HL-60/S4 (cell line): ENCODE data around the gene BNIP5.

Source experiments
- in situ Hi-C: fragments of 300-500 bp; cut with MboI; formaldehyde crosslinking; loops from 2 replicates; pipeline ENCODE4 v1.14.3; 2022; ENCODE audit warnings: low sequenced_read_pairs

Gene BNIP5

DNA sequence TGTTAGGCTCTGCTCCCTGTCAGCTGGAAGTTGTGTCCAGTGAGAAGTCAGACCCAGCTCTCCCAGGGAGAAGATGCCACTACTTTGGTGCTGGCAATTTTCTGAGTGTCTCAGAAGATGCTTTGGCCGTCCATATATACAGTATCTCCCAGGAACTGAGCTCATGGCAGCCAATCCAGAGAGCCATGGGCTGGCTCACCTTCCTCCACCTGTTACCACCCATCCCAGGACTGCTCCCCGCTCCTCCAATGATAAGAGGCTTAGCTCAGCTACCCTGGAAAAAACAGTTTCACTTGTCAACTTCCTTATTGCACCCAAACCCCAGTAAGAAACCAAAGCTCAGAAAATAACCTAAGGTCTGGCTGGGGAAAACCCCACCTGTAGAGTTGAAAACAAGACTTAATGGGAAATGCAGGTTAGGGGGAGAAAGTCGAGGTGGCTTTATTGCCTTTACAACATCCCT, at the start of gene BNIP5:
TSS of gene BNIP5 (minus strand) at position 110 of the 463 bp plus-strand sequence. CDS start 6,198 bp downstream, outside the sequence.
- in situ Hi-C loops: no loop called here

DNA sequence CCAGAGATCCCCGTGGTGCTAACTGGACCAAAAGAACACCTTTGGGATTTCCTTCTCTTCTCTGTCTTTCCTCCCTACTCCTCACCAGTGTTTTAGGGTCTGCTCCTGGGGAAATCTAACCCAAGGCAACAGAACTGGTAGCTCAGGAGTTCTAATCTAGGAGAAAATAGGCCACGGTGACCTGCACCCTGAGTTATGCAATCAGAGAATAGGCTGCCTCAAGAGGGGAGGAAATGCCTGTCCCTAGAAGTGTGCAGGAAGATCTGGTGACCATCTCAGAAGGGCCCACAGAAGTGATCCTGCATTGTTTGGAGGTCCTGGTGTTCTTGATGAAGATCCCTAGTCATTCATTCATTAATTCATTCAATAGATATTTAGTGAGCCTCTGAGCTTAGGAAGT, 47.4 kb upstream of the BNIP5 start:
- in situ Hi-C loops: no loop called here

DNA sequence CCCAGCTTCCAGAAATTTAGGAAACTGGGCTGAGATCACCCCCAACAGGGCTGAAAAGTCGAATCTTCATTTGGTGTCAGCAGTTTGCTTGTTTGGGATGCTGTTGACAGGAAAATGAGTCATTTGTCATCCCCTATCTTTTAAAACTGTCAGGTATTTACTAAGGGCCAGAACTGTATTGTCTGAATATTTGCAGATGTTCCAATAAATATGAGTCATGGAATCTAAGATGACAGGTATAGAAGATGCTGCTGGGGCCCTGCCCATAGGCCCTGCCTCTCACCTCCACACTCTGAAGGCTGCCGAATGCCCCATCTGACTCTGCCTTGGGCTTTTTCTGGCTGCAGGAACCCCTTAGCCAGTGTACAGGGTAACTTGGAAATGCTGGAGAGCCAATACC, 46.9 kb upstream of the BNIP5 start:
- in situ Hi-C loops: no loop called here

DNA sequence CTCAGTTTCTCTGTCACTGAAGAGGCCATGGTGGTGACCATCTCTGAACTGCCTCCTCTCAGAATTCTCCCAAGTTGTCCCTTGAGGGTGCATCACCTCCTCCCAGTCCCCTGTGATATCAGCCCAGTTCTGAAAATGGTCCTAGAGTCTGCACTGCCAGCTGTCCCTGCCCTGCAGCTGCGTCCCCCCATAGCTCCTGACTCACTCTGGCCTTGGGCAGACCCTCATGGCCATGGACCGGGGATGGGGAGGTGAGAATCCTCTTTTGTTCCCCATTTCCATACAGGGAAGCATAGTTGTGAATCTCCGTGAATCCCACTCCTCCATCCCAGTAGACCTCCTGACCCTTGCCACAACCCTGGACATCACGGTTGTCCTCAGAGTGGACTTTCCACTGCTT, 46.3 kb upstream of the BNIP5 start:
- in situ Hi-C loops: no loop called here

DNA sequence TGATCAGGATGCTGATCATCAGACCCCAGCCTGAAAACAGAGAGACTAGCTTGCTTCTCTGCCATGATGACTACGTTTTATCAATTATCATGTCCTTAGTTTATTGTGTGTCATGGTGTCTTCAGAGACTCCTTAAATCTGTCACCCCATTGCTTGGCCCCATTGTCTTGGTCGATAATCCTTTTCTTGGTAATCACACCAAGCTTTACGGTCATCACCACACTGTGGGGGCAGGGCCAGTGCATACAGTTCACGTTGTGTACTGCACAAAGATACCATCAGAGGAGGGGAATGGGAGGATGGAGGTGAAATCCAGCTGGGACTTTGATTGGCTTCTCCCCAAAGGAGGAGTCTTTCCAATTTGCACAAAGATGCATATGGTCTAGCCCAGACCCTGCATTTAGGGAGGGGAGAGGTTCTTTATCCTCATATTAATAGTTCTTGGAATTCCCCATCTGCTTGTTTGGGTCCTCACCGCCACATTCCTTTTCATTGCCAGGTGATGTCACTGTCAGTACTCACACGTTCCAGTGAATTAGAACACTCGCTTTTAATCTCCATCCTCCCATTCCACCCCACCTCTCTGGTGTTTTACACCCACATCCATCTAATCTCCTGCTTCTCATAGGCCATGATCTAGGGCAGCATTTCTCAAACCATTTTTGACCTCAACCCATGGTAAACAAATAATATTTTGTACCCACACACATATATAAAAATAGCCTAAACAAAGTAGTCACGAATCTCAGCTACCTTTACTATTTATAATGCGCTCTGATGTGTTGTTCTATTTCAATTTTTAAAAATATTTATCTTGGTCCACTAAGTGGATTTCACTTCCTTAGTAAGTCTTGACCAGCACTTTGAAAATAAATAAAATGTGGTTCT, 45.1 kb upstream of the BNIP5 start:
- in situ Hi-C loops: no loop called here

DNA sequence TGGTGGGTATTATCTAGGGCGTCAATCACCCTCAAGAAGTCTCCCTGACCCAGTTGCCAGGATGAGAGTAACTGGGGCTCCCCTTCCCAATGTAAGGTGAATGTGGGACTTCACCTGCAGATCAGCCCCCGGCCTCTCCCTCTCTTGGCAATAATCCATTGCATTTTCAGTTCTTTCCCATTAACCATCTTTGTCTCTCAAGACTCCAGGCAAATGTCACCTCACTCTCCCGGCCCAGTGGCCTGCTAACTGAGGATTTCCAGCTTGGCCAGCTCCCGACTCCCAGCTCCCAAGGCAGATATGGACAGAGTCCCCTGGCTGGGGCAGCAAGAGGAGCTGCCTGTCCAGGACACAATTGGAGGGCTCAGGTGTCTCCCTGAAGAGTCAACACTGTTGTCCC, 43.5 kb upstream of the BNIP5 start:
- in situ Hi-C loops: no loop called here

GRCh38 chr6:36378936-36379335, 42.2 kb upstream of the BNIP5 start:
- in situ Hi-C loops: no loop called here

DNA sequence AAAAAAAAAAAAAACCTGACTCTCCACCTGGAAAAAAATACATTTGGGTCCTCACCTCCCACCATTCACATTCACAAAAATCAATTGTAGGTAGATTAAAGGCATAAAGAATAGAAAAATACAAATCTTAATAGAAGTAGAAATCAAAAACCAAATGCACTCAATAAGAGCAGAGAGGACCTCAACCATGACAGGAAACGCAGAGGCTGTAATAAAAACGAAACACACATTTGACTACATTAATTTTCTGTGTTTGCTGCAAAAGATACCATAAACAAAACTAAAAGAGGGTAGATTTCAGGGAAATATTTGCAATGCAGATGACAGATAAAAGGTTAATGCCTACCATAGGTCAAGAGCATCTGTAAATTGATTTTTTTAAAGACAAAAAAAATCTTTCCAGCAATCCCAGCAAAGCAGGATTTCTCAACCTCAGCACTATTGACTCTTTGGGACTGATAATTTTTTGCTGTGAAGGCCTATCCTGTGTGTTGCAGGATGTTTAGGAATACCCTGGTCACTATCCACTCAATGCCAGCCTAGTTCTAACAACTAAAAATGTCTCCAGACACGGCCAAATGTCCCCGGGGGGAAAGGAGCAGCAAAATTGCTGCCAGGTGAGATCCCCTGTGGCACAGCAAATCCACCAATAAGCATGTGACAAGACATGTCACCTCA, 41.7 kb upstream of the BNIP5 start:
- in situ Hi-C loops: no loop called here

GRCh38 chr6:36377594-36377993, 40.9 kb upstream of the BNIP5 start:
- in situ Hi-C loops: no loop called here

DNA sequence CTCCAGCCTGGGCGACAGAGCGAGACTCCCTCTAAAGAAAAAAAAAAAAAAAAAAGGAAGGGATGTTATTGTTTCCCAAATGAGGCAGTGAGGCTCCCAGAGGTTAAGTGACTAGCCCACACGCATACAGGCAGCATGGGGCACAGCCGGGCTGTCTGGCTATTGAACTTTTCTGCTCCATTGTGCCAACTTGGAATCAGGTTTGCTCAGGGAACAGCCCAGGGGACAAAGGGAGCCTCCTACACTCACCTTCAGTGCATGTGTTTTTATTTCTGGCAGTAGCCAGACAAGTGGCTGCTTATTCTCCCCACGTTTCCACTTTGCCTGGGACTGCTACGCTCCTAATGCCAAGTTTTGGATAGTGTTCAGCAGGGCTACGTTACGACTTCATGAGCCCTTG, 40.1 kb upstream of the BNIP5 start:
- in situ Hi-C loops: no loop called here

GRCh38 chr6:36376183-36376582, 39.5 kb upstream of the BNIP5 start:
- in situ Hi-C loops: no loop called here

- in situ Hi-C loops: no loop called here
Observed at GRCh38 chr6:36375644-36376155, 39.0 kb upstream of the BNIP5 start.

GRCh38 chr6:36374972-36375371, 38.3 kb upstream of the BNIP5 start:
- in situ Hi-C loops: no loop called here

DNA sequence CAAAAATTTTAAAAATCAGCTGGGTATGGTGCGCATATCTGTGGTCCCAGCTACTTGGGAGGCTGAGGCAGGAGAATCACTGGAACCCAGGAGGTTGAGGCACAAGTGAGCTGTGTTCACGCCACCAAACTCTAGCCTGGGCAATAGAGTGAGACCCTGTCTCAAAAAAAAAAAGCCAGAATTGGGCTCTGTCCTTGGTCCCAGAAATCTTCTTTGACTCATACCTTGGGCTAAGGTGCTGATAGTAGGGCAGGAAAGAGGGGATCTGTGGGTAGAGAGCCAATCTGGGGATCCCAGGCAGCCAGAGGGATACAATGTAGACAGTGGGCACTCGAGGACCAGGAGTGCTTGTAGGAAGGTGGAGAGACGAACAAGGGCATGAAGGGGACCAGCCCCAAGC, 37.5 kb upstream of the BNIP5 start:
- in situ Hi-C loops: no loop called here

GRCh38 chr6:36373368-36374019, 36.8 kb upstream of the BNIP5 start:
- in situ Hi-C loops: no loop called here

DNA sequence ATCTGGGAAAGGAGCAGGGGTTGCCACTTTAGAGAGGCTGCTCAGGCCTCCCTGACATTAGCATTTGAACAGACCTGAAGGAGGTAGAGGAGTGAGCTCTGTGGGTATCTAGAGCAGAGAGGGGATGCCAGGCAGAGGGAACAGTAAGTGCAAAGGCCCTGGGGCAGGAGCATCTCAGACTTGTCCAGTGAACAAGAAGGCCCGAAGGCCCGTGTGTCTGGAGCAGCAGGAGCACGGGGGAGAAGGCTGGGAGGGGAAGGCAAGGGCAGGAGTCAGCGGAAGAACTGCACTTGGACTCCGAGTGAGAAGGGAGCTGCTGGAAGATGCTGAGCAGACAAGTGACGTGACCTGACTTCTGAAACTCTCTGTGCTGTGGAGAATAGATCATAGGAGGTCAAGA, 35.4 kb upstream of the BNIP5 start:
- in situ Hi-C loops: no loop called here

- in situ Hi-C loops: no loop called here
Observed at GRCh38 chr6:36371211-36371610, 34.5 kb upstream of the BNIP5 start.

DNA sequence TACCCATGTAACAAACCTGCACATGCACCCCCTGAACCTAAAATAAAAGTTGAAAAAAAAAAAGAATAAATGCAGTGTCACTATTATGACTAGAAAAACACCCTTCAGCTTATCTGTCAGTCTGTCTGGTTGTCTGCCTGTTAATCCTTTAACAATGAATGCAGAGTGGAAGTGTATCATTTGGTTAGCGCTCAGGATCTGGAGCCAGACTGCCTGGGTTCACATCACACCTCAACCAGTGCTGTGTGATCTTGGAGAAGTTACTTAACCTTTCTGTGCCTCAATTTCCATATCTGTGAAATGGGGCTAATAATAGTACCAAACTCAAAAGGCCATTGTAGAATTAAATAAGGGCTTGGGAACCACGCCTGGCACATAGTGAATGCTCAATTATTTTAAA, 34.0 kb upstream of the BNIP5 start:
- in situ Hi-C loops: no loop called here

DNA sequence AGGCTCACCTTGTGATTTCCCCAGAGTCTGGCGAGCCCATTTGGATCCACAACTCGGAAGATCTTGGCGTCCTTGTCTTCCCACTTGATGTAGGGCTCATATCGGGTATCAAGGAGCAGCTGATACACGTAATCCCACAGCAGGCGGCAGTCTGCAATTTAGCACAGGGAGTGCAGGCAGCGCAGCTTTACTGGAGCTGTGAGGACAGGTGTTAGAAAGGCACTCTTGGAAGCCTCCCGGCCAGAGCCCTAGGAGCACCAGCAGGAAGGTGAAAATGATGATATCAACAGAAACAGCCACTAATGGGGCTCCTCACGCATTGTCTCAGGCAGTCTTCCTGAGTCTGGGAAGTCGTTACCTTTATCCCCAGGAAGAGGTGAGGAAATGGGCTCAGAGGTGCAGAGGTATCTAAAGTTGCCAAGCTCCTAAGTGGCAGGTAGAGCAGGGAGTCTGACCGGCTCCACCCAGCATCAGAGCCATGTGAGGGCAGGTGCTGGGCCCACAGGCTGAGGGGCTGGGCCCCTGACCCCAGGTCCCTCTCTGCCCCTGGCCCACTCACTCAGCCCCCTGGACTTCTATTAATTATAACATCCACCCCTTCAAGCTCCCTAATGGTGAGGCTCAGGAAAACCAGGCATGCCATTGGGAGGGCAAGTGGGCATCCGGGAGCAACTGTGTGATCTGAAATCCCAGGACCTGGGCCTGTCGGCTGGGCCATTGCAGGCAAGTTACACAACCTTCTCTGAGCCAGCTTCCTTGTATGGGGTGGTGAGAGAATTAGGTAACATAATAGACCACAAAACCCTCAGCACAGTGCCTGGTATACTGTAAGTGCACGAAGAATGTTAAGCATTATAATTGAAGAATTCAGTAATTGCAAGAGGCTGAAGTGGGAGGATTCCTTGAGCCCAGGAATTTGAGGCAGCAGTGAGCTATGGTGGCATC, 32.5 kb upstream of the BNIP5 start:
- in situ Hi-C loops: no loop called here

- in situ Hi-C loops: no loop called here
Observed at GRCh38 chr6:36368421-36368820, 31.7 kb upstream of the BNIP5 start.
